ENCODE data around the gene ALG8.
A peak's percentile ranks its signal among the peaks of the same experiment; 100 is the strongest.
"Not testable (repeated sequence)": the region's sequence is repeated elsewhere in the genome, so short reads cannot be mapped to it uniquely, and the experiment has no call there.

The ALG8 gene

DNA sequence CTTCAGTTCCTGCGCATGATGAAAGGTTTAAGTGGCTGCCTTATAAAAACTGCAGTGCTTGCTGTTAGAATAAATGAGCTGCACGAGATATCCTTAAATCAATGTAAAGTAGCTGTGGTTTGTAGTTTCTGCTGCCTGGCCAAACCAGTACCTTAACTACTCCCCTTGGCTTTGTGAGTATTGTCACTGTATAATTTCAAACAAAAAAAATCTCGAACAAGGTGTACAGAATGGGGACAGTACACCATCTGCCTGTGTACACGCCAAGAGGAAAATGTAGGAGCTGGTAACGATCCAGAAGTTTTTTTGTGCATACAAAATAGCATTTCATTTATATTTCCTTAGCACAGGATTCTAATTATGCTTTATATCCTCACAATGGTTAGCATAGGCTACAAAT, 39.2 kb downstream of the ALG8 start:
- no peak overlapping the region for H3K4me3 ChIP-seq (ENCODE audit: low read length)
- TF ChIP-seq, protein P1, sequence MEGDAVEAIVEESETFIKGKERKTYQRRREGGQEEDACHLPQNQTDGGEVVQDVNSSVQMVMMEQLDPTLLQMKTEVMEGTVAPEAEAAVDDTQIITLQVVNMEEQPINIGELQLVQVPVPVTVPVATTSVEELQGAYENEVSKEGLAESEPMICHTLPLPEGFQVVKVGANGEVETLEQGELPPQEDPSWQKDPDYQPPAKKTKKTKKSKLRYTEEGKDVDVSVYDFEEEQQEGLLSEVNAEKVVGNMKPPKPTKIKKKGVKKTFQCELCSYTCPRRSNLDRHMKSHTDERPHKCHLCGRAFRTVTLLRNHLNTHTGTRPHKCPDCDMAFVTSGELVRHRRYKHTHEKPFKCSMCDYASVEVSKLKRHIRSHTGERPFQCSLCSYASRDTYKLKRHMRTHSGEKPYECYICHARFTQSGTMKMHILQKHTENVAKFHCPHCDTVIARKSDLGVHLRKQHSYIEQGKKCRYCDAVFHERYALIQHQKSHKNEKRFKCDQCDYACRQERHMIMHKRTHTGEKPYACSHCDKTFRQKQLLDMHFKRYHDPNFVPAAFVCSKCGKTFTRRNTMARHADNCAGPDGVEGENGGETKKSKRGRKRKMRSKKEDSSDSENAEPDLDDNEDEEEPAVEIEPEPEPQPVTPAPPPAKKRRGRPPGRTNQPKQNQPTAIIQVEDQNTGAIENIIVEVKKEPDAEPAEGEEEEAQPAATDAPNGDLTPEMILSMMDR (conservative IDR thresholded peaks at IDR 0.05; ENCODE audit: low read length): no peak
- no peak for DNase-seq (ENCODE audit: low read depth)

DNA sequence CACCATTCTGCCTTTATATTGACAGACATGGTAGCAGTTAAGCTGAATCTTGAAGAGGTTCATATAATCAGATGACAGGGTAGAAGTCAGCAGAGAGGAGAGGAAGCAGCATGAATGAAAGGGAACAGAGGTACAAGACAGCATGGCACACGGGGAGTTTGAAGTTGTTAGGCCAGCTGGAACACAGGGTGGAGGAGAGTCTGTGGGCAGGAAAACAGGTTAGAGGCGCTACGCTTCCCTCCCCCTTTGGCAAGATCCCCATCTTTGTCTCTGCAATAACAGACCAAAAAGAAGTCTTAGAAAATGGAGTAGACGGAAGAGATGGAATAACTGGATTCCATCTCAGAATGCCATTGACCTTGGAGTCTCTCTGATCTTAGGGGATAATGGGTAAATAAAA, 39.8 kb downstream of the ALG8 start:
- no peak for DNase-seq (ENCODE audit: low read depth)
- TF ChIP-seq, protein P1 (conservative IDR thresholded peaks at IDR 0.05; ENCODE audit: low read length): no peak
- H3K4me3 ChIP-seq (ENCODE audit: low read length): no peak overlapping the region

DNA sequence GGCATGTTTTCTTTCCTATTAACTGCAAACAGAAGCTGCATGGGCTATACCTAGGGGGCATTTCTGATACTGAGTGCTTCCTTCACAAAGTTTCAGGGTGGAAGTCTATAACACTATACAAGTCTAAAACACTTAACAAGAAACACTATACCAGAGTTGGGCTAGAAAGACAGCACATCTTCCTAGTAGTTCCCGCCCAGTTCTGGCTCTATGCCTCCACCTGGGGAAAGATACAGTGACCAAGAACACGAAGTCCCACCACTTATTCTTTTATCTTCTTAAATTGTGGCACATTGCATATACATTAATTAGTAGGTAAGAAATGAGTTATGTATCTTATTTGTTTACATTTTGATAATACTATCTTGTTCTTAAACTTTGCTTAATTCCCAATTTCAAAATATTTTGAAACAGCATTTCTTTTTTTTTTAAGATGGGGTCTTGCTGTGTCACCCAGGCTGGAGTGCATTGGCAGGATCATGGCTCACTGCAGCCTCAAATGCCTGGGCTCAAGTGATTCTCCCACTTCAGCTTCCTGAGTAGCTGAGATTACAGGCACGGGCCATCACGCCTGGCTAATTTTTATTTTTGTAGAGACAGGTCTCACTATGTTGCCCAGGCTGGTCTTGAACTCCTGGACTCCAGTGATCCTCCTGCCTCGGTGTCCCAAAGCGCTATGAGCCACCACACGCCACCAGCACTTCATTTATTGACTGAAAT, 41.6 kb downstream of the ALG8 start:
- TF ChIP-seq, protein P1 (conservative IDR thresholded peaks at IDR 0.05; ENCODE audit: low read length): no peak
- DNase-seq (ENCODE audit: low read depth): no peak
- no peak overlapping the region for H3K4me3 ChIP-seq (ENCODE audit: low read length)

DNA sequence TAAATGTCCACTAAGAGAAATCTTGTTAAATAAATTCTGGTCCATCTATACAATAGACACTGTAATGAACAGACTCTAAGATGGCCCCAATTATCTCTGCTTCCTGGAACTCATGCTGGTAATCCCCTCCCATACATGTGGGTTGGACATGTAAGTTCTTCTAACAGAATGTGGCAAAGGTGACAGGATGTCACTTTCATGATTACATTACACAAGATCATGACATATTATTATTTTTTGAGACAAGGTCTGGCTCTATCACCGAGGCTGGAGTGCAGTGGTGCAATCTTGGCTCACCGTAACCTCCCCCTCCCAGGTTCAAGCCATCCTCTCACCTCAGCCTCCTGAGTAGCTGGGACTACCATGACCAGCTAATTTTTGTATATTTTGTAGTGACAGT, 45.2 kb downstream of the ALG8 start:
- TF ChIP-seq, protein P1 (conservative IDR thresholded peaks at IDR 0.05; ENCODE audit: low read length): no peak
- no peak overlapping the region for H3K4me3 ChIP-seq (ENCODE audit: low read length)
- DNase-seq (ENCODE audit: low read depth): no peak

DNA sequence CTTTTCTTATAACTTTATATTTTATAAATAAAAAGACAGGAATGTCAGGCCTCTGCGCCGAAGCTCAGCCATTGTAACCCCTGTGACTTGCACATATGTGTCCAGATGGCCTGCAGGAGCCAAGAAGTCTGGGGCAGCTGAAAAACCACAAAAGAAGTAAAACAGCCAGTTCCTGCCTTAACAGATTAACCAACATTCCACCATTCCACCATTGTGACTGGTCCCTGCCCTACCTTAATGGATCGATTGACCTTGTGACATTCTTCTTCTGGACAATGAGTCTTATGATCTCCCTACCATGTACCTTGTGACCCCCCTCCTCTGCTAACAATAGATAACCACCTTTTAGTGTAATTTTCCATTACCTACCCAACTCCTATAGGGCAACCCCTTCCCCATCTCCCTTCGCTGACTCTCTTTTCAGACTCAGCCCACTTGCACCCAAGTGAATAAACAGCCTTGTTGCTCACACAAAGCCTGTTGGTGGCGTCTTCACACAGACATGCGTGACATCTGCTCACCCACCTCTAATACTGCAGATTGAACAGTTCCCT, 52.8 kb downstream of the ALG8 start:
- not testable (repeated sequence) for DNase-seq (ENCODE audit: low read depth); H3K4me3 ChIP-seq (ENCODE audit: low read length)

DNA sequence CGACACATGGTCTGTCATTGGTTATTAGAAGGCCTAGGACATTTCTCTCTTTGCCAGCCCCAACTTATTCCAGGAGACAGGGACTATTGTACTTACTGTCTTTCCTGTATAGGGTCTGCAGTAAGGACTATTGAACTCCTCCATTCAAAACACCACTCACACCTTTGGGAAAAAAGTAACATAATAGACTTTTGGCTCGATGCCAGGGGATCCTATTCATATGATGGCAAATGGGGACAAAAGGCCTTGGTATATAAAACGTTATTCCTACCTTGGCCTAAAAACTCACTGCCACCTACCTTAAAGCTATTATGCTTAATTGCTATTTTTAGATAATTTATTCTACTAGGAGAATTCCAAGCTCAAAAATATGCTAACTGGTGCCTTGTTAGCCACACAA, 53.5 kb downstream of the ALG8 start:
- no peak overlapping the region for H3K4me3 ChIP-seq (ENCODE audit: low read length)
- TF ChIP-seq, protein P1 (conservative IDR thresholded peaks at IDR 0.05; ENCODE audit: low read length): no peak
- no peak for DNase-seq (ENCODE audit: low read depth)

DNA sequence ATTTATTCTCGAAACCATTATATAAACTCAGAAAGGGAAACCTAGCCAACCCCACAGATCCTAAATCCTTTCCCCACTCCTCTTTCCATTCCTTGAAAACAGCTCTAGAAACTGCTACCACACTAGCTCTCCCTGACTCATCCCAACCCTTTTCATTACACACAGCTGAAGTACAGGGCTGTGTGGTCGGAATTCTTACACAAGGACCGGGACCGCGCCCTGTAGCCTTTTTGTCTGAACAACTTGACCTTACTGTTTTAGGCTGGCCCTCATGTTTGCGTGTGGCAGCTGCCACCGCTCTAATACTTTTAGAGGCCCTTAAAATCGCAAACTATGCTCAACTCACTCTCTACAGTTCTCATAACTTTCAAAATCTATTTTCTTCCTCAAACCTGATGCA, 54.9 kb downstream of the ALG8 start:
- not testable (repeated sequence) for H3K4me3 ChIP-seq (ENCODE audit: low read length); DNase-seq (ENCODE audit: low read depth)

DNA sequence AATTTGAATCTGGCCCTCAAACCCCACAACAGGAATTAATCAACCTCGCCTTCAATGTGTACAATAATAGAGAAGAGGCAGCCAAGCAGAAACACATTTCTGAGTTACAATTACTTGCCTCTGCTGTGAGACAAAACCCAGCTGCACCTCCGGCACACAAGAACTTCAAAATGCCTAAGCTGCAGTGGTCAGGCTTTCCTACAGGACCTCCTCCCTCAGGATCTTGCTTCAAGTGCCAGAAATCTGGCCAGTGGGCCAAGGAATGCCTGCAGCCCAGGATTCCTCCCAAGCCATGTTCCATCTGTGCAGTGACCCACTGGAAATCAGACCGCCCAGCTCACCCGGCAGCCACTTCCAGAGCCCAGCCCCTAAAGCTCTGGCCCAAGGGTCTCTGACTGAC, 56.4 kb downstream of the ALG8 start:
- no peak overlapping the region for H3K4me3 ChIP-seq (ENCODE audit: low read length)
- TF ChIP-seq, protein P1 (conservative IDR thresholded peaks at IDR 0.05; ENCODE audit: low read length): no peak
- DNase-seq (ENCODE audit: low read depth): peak; percentile 37
